H1 (cell line): ENCODE measurements around the gene ANAPC13. TPM values are rescaled to one million over a fixed set of nuclear protein-coding genes. Genes with fewer than 3 reads are reported as not detected.

Source experiments
- CTCF ChIA-PET: fragments of 300-600 bp; sonication (Branson Sonifier 250); formaldehyde crosslinking; loops from one replicate; lab custom pipeline; 2021; ENCODE audit not compliant: partially characterized antibody; lab: Charles Lee
- POLR2A ChIA-PET: fragments of 300-600 bp; sonication (Branson Sonifier 250); formaldehyde crosslinking; loops from one replicate; lab custom pipeline; 2021; ENCODE audit warnings: inconsistent platforms; ENCODE audit not compliant: partially characterized antibody; lab: Charles Lee
- DNase-seq, 2 experiments: peaks; one replicate each; pipeline versions ENCODE4 v3.0.0 to v3.0.0-alpha.2; 2010 to 2022; ENCODE audit warnings: low spot score in 2 of 2, low read depth in 1 of 2, mixed read lengths in 1 of 2
- FAIRE-seq: peaks from 2 replicates; lab custom pipeline; 2011; peaks lifted over from hg19 to GRCh38; lab: Jason Lieb, UNC
- H2AFZ ChIP-seq: 2 replicates; pipeline ENCODE4 v1.8.1; 2012; ENCODE audit warnings: low read length, inconsistent platforms
- H2AK5ac ChIP-seq: 2 replicates; pipeline ENCODE4 v1.6.1; 2013; ENCODE audit warnings: low read depth, low read length
- H2BK120ac ChIP-seq: replicated peaks from 2 replicates; pipeline ENCODE3; 2013; ENCODE audit warnings: low read depth, low read length, inconsistent platforms
- H2BK12ac ChIP-seq: 2 replicates; pipeline ENCODE4 v1.6.1; 2013; ENCODE audit warnings: low read depth, low read length
- H2BK15ac ChIP-seq: 2 replicates; pipeline ENCODE4 v1.6.1; 2013; ENCODE audit warnings: low read length
- H2BK20ac ChIP-seq: 2 replicates; pipeline ENCODE4 v1.6.1; 2013; ENCODE audit warnings: low read length
- H2BK5ac ChIP-seq: 2 replicates; pipeline ENCODE4 v1.6.1; 2013; ENCODE audit warnings: low read depth, low read length
- H3K14ac ChIP-seq: 2 replicates; pipeline ENCODE4 v1.6.1; 2013; ENCODE audit warnings: inconsistent platforms; ENCODE audit not compliant: insufficient read length
- H3K18ac ChIP-seq: 2 replicates; pipeline ENCODE4 v1.6.1; 2013; ENCODE audit warnings: low read length; ENCODE audit errors: extremely low read depth
- H3K23ac ChIP-seq: 2 replicates; pipeline ENCODE4 v1.6.1; 2013; ENCODE audit warnings: inconsistent platforms; ENCODE audit not compliant: insufficient read length
- H3K23me2 ChIP-seq: 2 replicates; pipeline ENCODE4 v1.6.1; 2013; ENCODE audit warnings: low read depth, low read length
- H3K27ac ChIP-seq: 2 replicates; pipeline ENCODE4 v1.6.1; 2011; ENCODE audit warnings: low read depth, low read length, inconsistent platforms
- H3K27me3 ChIP-seq, 4 experiments: replicated peaks in 1 of 4; 1 replicate in 1 of 4; 2 replicates in 3 of 4; pipeline versions ENCODE4 v1.6.1 to v1.8.1; 2011 to 2013; ENCODE audit warnings: low read length in 3 of 4, mild to moderate bottlenecking in 3 of 4, inconsistent platforms in 2 of 4, mixed read lengths in 2 of 4, moderate library complexity in 1 of 4; ENCODE audit not compliant: control insufficient read depth in 3 of 4, insufficient read depth in 3 of 4; ENCODE audit errors: extremely low read depth in 1 of 4
- H3K36me3 ChIP-seq, 4 experiments: 2 replicates each; pipeline versions ENCODE4 v1.6.1 to v1.8.1; 2011 to 2013; ENCODE audit warnings: mild to moderate bottlenecking in 4 of 4, low read length in 3 of 4, moderate library complexity in 2 of 4, control low read depth in 1 of 4, inconsistent platforms in 1 of 4; ENCODE audit not compliant: insufficient read depth in 4 of 4, control insufficient read depth in 2 of 4
- H3K4ac ChIP-seq: replicated peaks from 2 replicates; pipeline ENCODE3; 2013; ENCODE audit warnings: low read length, low read depth, mixed read lengths, inconsistent platforms; ENCODE audit not compliant: insufficient read length
- H3K4me1 ChIP-seq, 4 experiments: replicated peaks in 1 of 4; 1 replicate in 1 of 4; 2 replicates in 3 of 4; pipeline versions ENCODE4 v1.6.1 to v1.8.1; 2011 to 2013; ENCODE audit warnings: low read length in 3 of 4, inconsistent platforms in 2 of 4, mixed read lengths in 1 of 4; ENCODE audit not compliant: insufficient read depth in 4 of 4, control insufficient read depth in 3 of 4
- H3K4me2 ChIP-seq, 2 experiments: 2 replicates each; pipeline versions ENCODE4 v1.6.1 to v1.8.1; 2011 to 2013; ENCODE audit warnings: low read depth in 2 of 2, low read length in 2 of 2, control low read depth in 1 of 2, inconsistent platforms in 1 of 2, mild to moderate bottlenecking in 1 of 2; ENCODE audit not compliant: insufficient read depth in 1 of 2
- H3K4me3 ChIP-seq, 4 experiments: fragments of 200-600, 300-600 bp in 1 of 4; sonication (generic), shearing (Covaris generic), sonication (Bioruptor Twin) in 1 of 4; 2 replicates each; pipeline versions ENCODE4 v1.5.1 to v1.8.1; 2011 to 2016; ENCODE audit warnings: low read length in 4 of 4, low read depth in 3 of 4, control low read depth in 2 of 4, inconsistent platforms in 2 of 4, mild to moderate bottlenecking in 2 of 4, mixed read lengths in 1 of 4, moderate library complexity in 1 of 4; ENCODE audit not compliant: insufficient read depth in 2 of 4; ENCODE audit errors: extremely low read depth in 1 of 4
- H3K56ac ChIP-seq: replicated peaks from 2 replicates; pipeline ENCODE3; 2013; ENCODE audit warnings: low read depth, mild to moderate bottlenecking, mixed read lengths, low read length, inconsistent platforms; ENCODE audit not compliant: insufficient read length
- H3K79me1 ChIP-seq: 2 replicates; pipeline ENCODE4 v1.6.1; 2013; ENCODE audit warnings: low read depth, low read length, control low read depth
- H3K79me2 ChIP-seq, 2 experiments: 2 replicates each; pipeline versions ENCODE4 v1.6.1 to v1.8.1; 2012 to 2013; ENCODE audit warnings: low read length in 2 of 2, mild to moderate bottlenecking in 2 of 2, inconsistent platforms in 1 of 2; ENCODE audit not compliant: insufficient read depth in 2 of 2, control insufficient read depth in 1 of 2
- H3K9ac ChIP-seq, 4 experiments: replicated peaks in 1 of 4; 1 replicate in 1 of 4; 2 replicates in 3 of 4; pipeline versions ENCODE4 v1.6.1 to v1.8.1; 2011 to 2013; ENCODE audit warnings: low read depth in 3 of 4, low read length in 3 of 4, control low read depth in 2 of 4, mild to moderate bottlenecking in 2 of 4, moderate library complexity in 2 of 4, inconsistent platforms in 1 of 4; ENCODE audit errors: extremely low read depth in 1 of 4
- H3K9me3 ChIP-seq, 2 experiments: 2 replicates each; pipeline versions ENCODE4 v1.6.1 to v1.8.1; 2012 to 2013; ENCODE audit warnings: mild to moderate bottlenecking in 2 of 2, moderate library complexity in 2 of 2, control low read depth in 1 of 2, inconsistent platforms in 1 of 2, low read depth in 1 of 2, low read length in 1 of 2, mixed read lengths in 1 of 2; ENCODE audit not compliant: insufficient read depth in 2 of 2
- H4K20me1 ChIP-seq, 2 experiments: replicated peaks in 1 of 2; 2 replicates each; pipeline versions ENCODE3 to v1.8.1; 2011 to 2013; ENCODE audit warnings: inconsistent platforms in 2 of 2, low read length in 2 of 2, mild to moderate bottlenecking in 1 of 2; ENCODE audit not compliant: insufficient read depth in 2 of 2, control insufficient read depth in 1 of 2
- H4K5ac ChIP-seq: 2 replicates; pipeline ENCODE4 v1.6.1; 2013; ENCODE audit warnings: low read length, low read depth, mixed read lengths, inconsistent platforms; ENCODE audit not compliant: insufficient read length
- H4K8ac ChIP-seq: 2 replicates; pipeline ENCODE4 v1.8.0; 2013; ENCODE audit warnings: mild to moderate bottlenecking, moderate library complexity, low read length, inconsistent platforms; ENCODE audit not compliant: insufficient read depth; ENCODE audit errors: extremely low read depth
- H4K91ac ChIP-seq: replicated peaks from 2 replicates; pipeline ENCODE3; 2013; ENCODE audit warnings: low read length, mixed read lengths, inconsistent platforms; ENCODE audit not compliant: insufficient read length
- FOSL1 ChIP-seq: IDR thresholded peaks from 2 replicates; pipeline ENCODE4 v1.6.1; 2011; ENCODE audit warnings: mild to moderate bottlenecking, low read depth, low read length, moderate library complexity; ENCODE audit not compliant: insufficient read depth
- KDM1A ChIP-seq: fragments of 200-600, 300-600 bp; sonication (generic); IDR thresholded peaks from 2 replicates; pipeline ENCODE4 v1.7.1; 2016; ENCODE audit warnings: mild to moderate bottlenecking, low read length, borderline replicate concordance
- ZNF274 ChIP-seq: IDR thresholded peaks from 2 replicates; pipeline ENCODE4 v1.7.0; 2012; ENCODE audit warnings: low read length, borderline replicate concordance; ENCODE audit errors: extremely low read depth
- polyA plus RNA-seq, 7 experiments: library from polyadenylated mRNA; depleted of rRNA in 3 of 7; stranded (reverse) in 5 of 7; unstranded in 2 of 7; fragments of >200 nt in 5 of 7; fragments of 200-250 nt in 2 of 7; gene quantifications; 1 replicate in 5 of 7; 2 replicates in 1 of 7; 4 replicates in 1 of 7; pipeline versions ENCODE4 v1.2.1 to v1.2.3, GENCODE V29; 2011 to 2013; ENCODE audit warnings: missing spikeins in 2 of 7, mixed read lengths in 2 of 7
- total RNA-seq: library from RNA; stranded (reverse); fragmentation: NEBNext Ultra II Directional; extraction: Animal tissue kit (Norgen Biotek cat#: 25700); gene quantifications from 2 replicates; pipeline ENCODE4 v1.2.1, GENCODE V29; 2021

ANAPC13 gene
- total and polyA plus RNA-seq, 2 of the 8 experiments (the other 6 are each of a cell fraction or from before 2014, with no cell fraction given): 33.3 to 34.0 TPM

GRCh38 chr3:134525293-134525692, 39.5 kb upstream of the ANAPC13 start:
- no peaks in the 10 kb centered on the region for H3K27me3 ChIP-seq
- ChIA-PET POLR2A (no interaction called here), CTCF (interaction anchor here (0.7 to 1.9 kb wide), 4 partner anchors 12 to 326 kb away, joined by 3 to 5 read pairs (median 4); no protein-coding TSS in a partner anchor)
- H2BK12ac ChIP-seq: no peak overlapping the region
- FAIRE-seq (no peak), DNase-seq (no peak)
- no peaks in the 10 kb centered on the region; the same call in 1 of the 2 replicates for H3K23me2 ChIP-seq
- H2BK15ac ChIP-seq: no peak overlapping the region
- H3K9ac ChIP-seq: no peak overlapping the region
- no peak overlapping the region for H3K4ac ChIP-seq
- H2BK20ac ChIP-seq: no peak overlapping the region
- no peak overlapping the region for H3K4me3 ChIP-seq
- H3K18ac ChIP-seq: no peak overlapping the region
- no peak overlapping the region for H3K23ac ChIP-seq
- peaks cover 0 to 3% of the 10 kb centered on the region in 2 experiments for H4K20me1 ChIP-seq
- no peak overlapping the region for H4K91ac ChIP-seq
- peaks cover 0 to 2% (median 0%) of the 10 kb centered on the region in 4 experiments; a peak in 1 of 8 replicates for H3K36me3 ChIP-seq
- H2AFZ ChIP-seq: no peak overlapping the region
- peaks cover 0 to 2% (median 0%) of the 10 kb centered on the region in 4 experiments; a peak in 2 of 7 replicates for H3K4me1 ChIP-seq
- no peak overlapping the region for H3K14ac ChIP-seq
- H3K79me1 ChIP-seq: no peaks in the 10 kb centered on the region
- H4K8ac ChIP-seq: no peak overlapping the region
- no peak overlapping the region for H3K27ac ChIP-seq
- H3K4me2 ChIP-seq: no peak overlapping the region
- peaks cover 0 to 4% of the 10 kb centered on the region in 2 experiments; a peak in 1 of 4 replicates for H3K79me2 ChIP-seq
- no peak overlapping the region for H2BK120ac ChIP-seq
- no peak overlapping the region for H2BK5ac ChIP-seq
- H4K5ac ChIP-seq: no peak overlapping the region
- H2AK5ac ChIP-seq: no peak overlapping the region
- peaks cover 2 to 12% of the 10 kb centered on the region in 2 experiments; a peak in 3 of 4 replicates for H3K9me3 ChIP-seq
- H3K56ac ChIP-seq: no peak overlapping the region
- TF ChIP-seq KDM1A (no peak), FOSL1 (no peak), ZNF274 (no peak)
